ENCODE results near the gene RNF17.

Gene RNF17

GRCh38 chr13:24746618-24747247 lies 17.2 kb upstream of the RNF17 start:
- no peaks in the 10 kb centered on the region for H3K36me3 Mint-ChIP-seq (ENCODE audit: low read depth)
- H3K27ac Mint-ChIP-seq, result no peak overlapping the region
- H3K9me3 Mint-ChIP-seq, result no peaks in the 10 kb centered on the region
- H3K4me1 Mint-ChIP-seq, result peaks cover 30% of the 10 kb centered on the region
- peak; percentile 70 for DNase-seq
- TF ChIP-seq CTCF (IDR thresholded peaks at IDR 0.05), result peak; percentile 38
- peak overlapping the region; percentile 85 for H3K4me3 Mint-ChIP-seq
- peaks cover 79% of the 10 kb centered on the region for H3K27me3 Mint-ChIP-seq (ENCODE audit: low read depth, poor library complexity)

GRCh38 chr13:24747248-24748060 lies 16.5 kb upstream of the RNF17 start:
- Mint-ChIP-seq H3K27ac (no peak overlapping the region), H3K4me3 (peak overlapping the region; percentile 85), H3K9me3 (no peaks in the 10 kb centered on the region), H3K27me3 (ENCODE audit: low read depth, poor library complexity) (peaks cover 80% of the 10 kb centered on the region), H3K36me3 (ENCODE audit: low read depth) (no peaks in the 10 kb centered on the region), H3K4me1 (peaks cover 23% of the 10 kb centered on the region)
- no peak for TF ChIP-seq CTCF (IDR thresholded peaks at IDR 0.05)
- peak; percentile 71 for DNase-seq

- no peak for TF ChIP-seq CTCF (IDR thresholded peaks at IDR 0.05)
- no peaks in the 10 kb centered on the region for H3K9me3 Mint-ChIP-seq
- H3K36me3 Mint-ChIP-seq (ENCODE audit: low read depth), result no peaks in the 10 kb centered on the region
- H3K4me3 Mint-ChIP-seq, result peak overlapping the region; percentile 82
- peaks cover 17% of the 10 kb centered on the region for H3K4me1 Mint-ChIP-seq
- H3K27me3 Mint-ChIP-seq (ENCODE audit: low read depth, poor library complexity), result peaks cover 82% of the 10 kb centered on the region
- H3K27ac Mint-ChIP-seq, result no peak overlapping the region
- no peak for DNase-seq
Observed at GRCh38 chr13:24748061-24748400, 15.9 kb upstream of the RNF17 start.

GRCh38 chr13:24759197-24759596 lies 4.8 kb upstream of the RNF17 start:
- Mint-ChIP-seq H3K4me3 (no peak overlapping the region), H3K4me1 (no peaks in the 10 kb centered on the region), H3K9me3 (no peaks in the 10 kb centered on the region), H3K27ac (no peak overlapping the region), H3K27me3 (ENCODE audit: low read depth, poor library complexity) (peaks cover 16% of the 10 kb centered on the region), H3K36me3 (ENCODE audit: low read depth) (no peaks in the 10 kb centered on the region)
- DNase-seq, result no peak
- TF ChIP-seq CTCF (IDR thresholded peaks at IDR 0.05), result no peak

GRCh38 chr13:24764276-24764630 lies 284 bp downstream of the RNF17 start:
- no peak overlapping the region for H3K4me3 Mint-ChIP-seq
- peaks cover 11% of the 10 kb centered on the region for H3K27me3 Mint-ChIP-seq (ENCODE audit: low read depth, poor library complexity)
- H3K36me3 Mint-ChIP-seq (ENCODE audit: low read depth), result no peaks in the 10 kb centered on the region
- no peak for TF ChIP-seq CTCF (IDR thresholded peaks at IDR 0.05)
- H3K4me1 Mint-ChIP-seq, result no peaks in the 10 kb centered on the region
- no peak for DNase-seq
- H3K27ac Mint-ChIP-seq, result no peak overlapping the region
- peaks cover 5% of the 10 kb centered on the region for H3K9me3 Mint-ChIP-seq

GRCh38 chr13:24777171-24777570 lies 13.2 kb downstream of the RNF17 start:
- DNase-seq, result no peak
- H3K4me3 Mint-ChIP-seq, result no peak overlapping the region
- no peaks in the 10 kb centered on the region for H3K36me3 Mint-ChIP-seq (ENCODE audit: low read depth)
- H3K27me3 Mint-ChIP-seq (ENCODE audit: low read depth, poor library complexity), result peaks cover 5% of the 10 kb centered on the region
- TF ChIP-seq CTCF (IDR thresholded peaks at IDR 0.05), result no peak
- H3K4me1 Mint-ChIP-seq, result no peaks in the 10 kb centered on the region
- H3K9me3 Mint-ChIP-seq, result peaks cover 5% of the 10 kb centered on the region
- H3K27ac Mint-ChIP-seq, result no peak overlapping the region

Data from nephron progenitor cell (in vitro differentiated cells).